ENCODE measurements around the gene TNFAIP2.
"Not testable (repeated sequence)": the region's sequence is repeated elsewhere in the genome, so short reads cannot be mapped to it uniquely, and the experiment has no call there.

Gene TNFAIP2

DNA sequence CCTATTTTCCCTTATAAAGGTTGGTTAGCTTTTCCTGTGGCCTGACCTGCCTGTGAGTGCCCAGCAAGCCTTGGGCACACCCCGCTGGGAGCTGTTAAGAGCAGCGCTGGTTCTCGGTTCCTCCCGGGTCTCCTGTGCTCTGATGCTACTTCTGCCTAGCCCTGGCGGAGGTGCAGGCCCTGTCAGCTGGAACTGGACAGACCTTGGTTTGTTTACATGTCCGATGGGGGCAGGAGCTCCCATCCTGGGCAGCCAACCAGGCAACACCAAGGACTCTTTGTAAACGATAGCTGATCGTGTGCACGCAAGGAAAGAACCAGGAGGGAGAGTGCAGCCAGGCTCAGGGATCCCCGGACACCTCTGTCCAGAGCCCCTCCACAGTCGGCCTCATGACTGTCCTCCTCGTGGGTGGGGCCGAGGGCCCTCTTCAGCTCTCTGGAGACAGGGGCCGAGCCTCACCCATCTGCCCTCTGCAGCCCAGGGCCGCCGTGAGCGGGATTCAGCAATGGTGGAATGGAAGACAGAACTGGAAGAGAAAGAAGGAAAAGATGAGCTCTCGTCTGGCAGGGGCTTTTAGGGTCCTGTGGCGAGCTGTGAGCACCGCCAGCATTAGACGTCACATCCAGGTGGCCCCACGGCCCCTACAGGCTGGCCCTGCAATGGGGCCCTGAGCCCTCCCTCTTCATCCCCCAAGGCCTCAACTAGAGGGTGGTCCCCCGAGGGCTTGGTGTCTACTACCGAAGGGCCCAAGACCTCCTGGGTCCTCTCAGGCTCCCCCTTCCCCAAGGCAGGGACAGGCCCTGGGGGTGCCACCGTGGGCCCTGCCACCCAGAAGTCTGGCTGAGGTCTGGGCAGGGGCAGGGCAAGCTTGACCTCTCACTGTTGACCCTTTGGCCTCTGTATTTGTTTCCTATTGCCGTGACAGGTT is 12.3 kb downstream of the TNFAIP2 start:
- DNase-seq (ENCODE audit: low read depth in 2 of 2): no peak

DNA sequence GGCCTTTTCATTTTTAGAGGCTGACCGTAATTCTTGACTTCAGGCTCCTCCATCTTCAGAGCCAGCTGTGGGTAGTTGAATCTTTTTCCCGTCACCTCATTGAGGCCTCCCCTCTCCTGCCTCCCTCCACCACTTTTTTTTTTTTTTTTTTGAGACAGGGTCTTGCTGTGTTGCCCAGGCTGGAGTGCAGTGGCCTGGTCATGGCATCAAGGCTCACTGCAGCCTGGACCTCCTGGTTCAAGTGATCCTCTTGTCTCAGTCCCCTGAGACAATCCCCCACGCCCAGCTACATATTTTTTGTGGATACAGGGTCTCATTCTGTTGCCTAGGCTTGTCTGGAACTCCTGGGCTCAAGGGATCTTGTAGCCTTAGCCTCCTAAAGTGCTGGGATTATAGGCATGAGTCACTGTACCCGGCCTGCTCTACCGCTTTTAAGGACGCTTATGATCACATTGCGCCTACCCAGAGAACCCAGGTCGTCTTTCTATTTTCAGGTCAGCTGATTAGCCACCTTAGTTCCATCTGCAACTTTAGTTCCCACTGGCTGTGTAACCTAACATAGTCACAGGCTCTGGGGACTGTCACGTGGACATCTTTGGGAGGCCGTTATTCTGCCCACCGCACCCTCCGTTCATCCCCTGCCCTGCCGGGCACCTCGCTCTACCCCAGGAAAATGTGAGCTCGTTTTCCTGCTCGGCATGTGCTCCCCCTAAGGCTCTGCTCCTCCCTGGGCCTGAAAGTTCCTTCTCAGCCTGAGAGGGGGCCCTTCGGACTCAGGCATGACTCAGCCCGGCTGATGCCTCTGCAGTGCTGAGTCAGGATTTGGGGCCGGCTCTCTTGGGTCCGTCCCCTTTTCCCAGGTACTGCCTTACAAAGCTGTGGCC is 13.4 kb downstream of the TNFAIP2 start:
- no peak for DNase-seq (ENCODE audit: low read depth in 2 of 2)

DNA sequence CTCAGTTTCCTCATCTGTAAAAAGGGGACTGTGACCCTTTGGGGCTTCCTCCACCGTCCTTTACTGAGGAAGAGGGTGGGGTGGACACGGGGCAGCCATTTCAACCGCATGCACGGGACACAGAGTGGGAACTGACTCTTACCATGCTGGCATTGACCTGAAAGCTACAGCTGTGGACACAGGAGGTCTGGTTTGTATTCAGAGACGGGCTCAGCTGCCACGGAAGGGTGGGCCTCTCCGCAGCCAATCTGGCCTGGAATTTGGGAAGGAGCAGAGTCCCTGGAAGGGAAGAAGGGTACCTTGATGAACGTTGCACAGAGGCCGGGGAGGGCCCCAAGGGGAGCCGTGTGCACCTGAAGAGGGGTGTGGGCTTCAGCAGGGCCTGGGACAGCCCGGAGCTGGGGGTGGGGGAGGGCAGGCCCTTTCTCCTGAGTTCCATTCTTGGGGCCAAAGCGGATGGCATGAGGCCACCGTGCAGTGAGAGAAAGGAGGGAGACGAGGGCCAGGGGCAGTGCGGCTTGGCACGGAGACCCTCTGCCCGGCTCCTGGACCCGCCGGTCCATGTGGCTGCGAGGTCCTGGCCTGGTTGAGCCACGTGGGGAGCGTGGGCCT is 14.5 kb downstream of the TNFAIP2 start:
- DNase-seq (ENCODE audit: low read depth in 2 of 2): no peak

DNA sequence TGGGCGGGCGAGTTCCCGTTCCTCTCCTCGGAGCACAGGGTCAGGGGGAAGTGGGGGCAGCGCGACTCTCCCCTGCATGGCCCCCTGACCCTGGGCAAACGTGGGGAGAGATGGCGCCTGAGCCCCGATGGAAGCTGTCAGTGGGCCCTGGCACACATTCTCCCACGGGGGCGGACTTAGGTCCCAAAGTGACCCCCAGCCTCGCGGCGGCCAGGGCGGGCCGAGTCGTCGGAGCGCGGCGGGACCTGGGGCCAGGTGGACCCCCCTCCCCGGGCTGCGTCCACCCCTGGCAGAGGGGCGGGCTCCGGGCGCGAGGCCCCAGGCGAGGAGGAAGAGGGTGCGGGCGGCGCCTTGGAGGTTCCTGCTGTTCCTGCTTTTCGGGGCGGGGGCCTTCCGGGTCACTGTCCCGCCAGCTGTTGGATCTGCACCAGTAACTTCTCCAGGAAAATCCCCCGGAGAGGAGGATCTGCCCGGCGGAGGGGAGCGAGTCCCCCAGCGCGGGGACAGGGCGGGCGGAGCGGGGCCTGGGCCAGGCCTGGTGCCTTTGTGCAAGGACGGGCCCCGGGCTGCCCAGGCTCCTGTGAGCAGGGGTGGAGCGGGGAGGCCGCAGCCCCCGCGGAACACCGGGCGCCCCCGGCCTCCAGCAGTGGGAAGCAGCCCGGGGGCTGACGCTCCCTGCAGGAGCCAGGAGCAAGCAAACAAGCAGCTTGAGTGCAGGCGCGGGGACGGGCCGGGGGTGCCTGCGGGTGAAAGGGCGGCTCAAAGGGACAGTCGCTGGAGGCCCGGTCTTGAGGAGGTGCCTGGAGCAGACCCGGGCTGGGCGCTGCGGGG is 15.3 kb downstream of the TNFAIP2 start:
- no peak for DNase-seq (ENCODE audit: low read depth in 2 of 2)

DNA sequence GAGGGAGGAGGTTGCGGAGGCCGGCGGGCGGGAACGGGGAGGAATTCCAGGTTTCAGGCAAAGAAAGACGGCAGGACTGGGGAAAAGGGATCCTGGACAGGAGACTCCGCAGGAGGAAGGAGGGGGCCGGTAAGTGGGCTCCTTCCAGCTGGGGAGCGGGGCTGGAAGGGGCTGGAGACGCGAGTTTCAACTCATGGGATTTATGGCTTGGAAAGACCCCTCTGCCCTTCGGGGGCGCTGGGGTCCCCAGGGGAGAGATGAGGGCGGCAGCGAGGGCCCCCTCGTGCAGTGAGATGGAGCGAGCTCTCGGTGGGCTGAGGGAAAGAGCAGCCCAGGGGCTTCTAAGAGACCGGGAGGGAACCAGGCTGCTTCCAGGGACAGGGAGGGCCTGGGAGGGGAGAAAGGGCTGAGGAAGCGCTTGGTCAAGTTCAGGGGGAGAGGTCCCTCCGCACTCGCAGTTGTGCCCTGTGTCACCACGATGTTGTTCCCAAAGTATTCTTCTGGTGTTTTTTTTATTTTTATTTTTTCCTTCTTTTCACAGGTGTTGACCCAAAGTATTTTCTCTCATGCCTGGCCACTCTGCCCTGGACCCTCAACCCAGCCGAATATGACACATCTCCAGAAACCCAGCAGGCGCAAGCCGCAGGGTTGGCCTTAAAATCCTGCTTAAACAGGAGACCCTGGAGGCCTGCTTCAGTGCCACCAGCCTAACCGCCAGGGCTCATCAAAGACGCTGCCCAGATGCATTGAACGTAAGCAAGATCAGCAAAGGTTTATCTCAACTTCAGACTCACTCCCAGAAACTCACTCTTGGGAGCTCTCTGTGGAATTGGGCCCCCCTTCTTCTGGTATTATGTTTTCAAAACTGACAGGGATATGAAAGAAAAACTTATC is 16.1 kb downstream of the TNFAIP2 start:
- DNase-seq (ENCODE audit: low read depth in 2 of 2): no peak

DNA sequence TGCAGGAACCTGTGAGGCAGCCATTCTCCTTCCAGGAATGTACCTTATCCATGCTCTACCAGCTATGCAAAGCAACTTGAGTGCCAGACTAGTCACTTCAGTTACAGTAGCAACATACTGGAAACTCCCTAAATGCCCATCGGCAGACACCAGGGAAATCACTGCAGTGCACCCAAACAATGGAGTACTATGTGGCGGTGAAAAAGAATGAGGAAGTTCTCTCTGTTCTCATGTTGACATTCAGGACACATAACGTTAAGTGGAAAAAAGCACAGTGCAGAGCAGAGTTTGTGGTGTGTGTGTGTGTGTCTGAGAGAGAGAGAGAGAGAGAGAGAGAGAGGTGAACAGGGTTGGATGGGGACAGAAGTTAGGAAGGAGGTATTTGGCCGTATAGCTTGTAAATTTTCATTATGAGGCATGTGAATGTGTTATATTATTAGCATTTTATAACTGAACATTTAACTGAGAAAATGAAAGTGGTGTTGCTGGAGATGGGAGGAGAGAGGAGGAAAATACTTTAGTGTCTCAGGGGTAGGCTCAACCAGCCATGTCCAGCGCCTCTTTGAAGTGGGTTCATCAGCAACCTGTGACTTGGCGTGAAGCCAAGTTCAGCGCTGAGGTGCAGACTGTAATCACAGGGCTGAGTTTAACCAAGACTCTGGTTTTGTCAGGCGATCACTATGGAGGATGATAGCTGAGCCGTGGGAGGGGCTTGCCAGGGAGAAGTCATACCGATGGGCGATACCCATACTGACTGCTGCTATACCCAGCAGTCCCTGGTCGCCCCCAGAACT is 17.3 kb downstream of the TNFAIP2 start:
- no peak for DNase-seq (ENCODE audit: low read depth in 2 of 2)

DNA sequence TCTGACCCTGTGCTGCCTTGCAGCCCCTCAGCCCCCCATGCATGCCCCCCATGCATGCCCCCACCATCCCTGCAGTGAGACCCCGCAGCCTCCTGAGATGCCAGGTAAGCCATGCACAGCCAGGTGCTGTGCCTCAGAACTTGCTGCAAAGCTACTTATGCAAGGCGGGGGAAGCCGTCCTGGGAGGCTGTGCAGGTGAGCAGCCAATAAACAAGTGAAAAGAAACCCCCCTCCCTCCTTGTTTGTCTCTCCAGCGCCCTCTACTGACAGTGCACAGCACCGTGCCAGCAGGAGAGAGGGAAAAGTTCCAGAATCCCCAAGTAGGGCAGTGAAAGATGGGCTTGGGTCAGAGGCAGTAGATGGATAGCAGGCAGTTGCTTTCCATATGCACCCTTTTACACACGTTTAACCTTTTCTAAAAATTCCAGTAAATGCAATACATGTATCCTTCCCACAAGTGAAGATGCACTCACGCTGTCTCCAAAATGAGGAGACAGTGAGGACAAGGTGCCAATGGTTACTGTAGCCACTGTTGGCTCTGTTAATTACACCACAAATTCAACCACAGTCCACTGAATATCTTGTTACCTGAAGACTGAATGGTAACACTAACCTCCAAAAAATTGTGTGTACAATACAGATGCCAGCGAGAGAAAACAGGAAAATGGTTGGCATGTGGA is 18.0 kb downstream of the TNFAIP2 start:
- no peak for DNase-seq (ENCODE audit: low read depth in 2 of 2)

DNA sequence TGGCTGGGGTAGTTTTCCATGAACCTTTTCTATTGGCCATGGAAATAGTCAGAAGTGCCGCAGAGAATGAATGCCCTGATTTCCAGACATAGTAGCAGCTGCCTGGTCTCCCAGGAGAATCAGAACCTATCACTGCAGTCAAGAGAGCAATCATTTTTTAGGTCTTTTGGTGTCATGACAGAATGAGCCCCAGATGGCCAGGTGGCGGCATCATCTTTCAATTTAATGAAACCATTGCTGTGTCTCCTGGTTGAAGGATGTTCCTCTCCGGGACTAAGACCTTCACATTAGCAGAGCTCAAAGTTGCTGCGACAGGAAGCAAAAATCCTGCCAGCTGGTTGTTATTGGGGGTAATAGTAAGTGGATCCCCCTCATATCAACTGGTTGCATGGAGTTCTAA is 18.8 kb downstream of the TNFAIP2 start:
- no peak for DNase-seq (ENCODE audit: low read depth in 2 of 2)

DNA sequence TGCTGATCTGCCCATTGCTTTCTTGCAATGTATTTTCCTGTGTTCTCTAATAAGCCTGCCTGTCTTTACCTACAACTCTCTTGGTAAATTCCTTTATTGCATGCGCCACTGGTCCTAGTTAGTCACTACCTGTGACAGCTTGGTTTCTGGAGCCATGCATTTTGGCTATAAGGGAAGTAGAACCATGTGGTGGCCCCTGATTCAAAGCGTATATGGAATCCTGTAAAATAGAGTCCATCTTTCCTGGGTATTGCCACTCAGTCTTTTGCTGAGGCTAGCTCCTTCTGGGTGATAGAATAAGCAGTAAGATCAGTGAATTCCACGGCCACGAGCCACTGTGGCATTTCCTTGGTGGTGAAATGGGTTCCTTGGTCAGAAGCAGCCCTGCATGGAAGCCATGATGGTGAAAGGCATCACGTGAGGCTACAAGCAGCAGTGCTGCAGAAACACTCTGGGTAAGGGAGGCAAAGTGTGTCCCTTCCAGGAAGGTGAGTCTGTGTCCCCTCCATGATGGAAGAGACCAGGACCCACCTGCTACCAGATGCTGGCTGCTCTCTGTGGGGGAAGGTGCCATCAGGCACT is 19.6 kb downstream of the TNFAIP2 start:
- DNase-seq (ENCODE audit: low read depth in 2 of 2): no peak

DNA sequence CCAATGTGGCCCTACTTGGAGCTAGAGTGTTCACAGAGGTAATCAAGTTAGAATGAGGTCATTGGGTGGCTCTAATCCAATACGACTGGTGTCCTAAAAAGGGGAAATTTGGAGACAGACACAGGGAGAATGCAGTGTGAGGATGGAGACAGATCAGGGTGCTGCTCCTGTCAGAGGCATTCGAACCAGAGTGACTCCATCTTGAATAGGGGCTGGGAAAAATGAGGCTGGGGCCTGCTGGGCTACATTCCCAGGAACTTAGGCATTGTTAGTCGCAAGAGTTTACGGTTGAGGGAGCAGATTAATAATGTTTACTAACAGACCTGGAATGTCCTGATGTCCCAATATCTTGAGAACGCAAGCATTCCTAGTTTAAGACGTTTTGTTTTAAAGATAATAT is 20.2 kb downstream of the TNFAIP2 start:
- DNase-seq (ENCODE audit: low read depth in 2 of 2): no peak

DNA sequence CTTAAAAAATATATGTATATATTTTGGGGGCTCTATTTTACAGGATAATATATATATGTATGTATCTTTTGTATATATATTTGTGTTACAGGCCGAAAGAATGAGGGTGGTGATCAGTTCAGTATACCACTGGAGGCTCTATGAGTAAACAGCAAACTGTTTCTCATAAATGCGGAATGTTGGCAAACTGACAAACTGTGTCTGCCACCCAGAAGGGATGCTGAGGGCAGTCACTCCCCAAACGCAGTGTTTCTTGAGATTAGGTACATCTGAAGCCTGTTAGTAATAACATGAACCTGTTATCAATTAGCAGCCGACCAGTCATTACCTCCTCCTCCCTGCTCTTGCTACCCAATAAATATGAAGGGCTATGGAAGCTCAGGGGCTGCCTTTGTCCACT is 20.8 kb downstream of the TNFAIP2 start:
- DNase-seq (ENCODE audit: low read depth in 2 of 2): no peak

DNA sequence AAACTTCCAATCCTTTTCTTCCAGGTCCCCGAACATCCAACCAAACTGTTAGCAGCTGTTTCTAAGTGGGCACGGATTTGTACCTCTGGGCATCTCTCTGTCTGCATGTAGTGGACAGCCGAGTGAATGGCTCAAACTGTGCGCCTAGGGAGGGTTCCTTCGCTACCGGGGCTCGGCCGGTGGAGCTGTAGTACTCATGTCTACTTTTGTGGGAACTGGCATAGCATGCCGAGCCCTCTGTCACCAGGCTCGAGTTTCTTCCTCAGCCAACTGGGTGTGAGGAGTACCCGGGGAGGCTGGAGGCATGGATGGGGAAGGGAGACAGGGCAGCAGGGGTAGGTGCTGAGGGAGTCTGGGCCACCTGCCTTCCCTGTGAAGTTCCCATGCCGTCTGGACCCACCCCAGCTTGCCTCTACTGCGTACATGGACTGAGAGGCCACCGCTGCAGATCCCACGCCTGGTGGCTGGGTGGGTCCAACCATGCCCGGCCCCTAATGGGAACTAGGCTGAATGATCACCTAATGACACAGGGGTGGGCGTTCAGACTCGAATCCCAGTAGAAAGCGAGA is 23.0 kb downstream of the TNFAIP2 start:
- DNase-seq (ENCODE audit: low read depth in 2 of 2): no peak

DNA sequence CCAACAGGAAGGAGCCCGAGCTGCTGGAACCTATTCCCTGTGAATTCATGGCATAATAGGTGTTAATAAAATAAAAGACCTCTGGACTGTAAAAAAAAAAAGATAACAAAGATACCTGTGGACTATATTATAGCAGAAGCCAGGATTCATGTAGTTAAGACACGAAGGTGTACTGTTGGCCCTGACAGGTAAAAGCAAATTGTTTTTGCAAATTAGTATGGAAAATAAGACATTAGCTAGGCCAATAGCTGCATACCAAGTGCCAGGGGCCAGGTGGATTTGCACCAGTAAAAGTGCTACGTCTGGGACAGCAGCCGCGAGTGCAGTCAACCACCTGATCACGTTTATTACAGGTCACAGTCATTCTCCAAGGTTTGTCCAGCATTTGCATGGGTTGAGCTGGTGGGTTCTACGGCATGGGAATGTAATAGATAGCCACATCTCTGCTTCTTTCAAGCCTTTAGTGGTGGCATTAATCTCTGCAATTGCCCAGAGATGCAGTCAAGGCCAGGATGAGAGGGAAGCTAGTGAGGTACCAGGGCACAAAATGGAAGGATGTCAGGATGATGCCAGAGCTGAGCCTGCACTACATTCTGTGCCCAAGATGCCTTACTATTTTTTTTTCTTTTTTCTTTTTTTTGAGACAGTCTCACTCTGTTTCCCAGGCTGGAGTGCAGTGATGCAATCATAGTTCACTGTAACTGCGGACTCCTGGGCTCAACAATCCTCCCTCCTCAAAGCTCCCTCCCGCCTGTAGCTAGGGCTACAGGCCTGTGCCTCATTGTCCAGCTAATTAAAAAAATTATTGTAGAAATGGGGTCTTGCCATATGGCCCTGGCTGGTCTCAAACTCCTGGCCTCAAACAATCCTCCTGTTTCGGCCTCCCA is 26.3 kb downstream of the TNFAIP2 start:
- no peak for DNase-seq (ENCODE audit: low read depth in 2 of 2)

DNA sequence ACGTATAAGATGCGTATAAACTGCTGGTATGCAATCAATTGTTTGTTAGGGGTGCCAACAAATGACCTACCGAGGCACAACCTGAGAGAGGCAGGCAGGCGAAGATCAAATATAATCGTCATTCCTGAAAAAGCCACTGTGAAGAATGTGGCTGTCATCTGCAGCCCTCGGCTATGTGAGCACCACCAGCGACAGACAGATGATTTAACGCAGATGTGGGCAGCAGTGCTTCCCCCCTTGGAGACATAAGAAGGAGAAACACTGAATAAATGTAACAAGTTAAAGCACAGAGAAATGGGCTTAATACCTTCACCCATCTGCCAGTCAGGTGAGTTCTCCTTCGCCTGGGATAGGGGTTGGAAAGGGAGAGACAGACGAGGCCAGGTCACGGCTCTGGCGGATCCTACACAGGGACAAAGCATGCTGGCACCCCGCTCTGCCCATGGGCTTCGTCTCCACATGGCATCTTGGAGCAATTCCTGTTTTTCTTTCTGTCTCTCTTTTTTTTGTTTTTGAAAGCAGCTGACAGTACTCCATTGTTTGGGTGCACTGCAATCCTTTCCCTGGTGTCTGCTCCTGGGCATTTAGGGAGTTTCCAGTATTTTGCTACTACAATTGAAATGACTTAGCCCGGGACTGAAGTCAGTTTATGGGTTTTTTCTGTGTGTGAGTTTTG is 28.1 kb downstream of the TNFAIP2 start:
- DNase-seq (ENCODE audit: low read depth in 2 of 2): no peak

DNA sequence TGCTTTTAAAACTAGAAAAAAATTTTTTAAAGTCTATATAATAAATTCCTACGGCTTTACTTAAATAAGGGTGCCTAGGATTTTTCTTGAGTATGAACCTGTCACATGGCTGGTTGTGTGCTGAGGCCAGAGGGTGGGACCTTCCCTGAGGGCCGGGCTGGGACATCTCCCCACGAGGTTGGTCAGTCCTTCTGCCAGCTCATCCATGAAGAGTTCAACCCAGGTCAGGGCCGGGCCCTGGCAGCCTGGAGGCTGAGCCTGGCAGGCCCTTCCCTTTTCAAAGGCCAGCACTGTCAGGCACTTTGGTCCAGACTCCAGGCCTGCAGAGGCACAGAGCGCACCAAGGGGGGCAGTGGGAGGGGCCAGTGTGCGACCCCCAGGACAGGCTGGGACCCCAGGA is 31.7 kb downstream of the TNFAIP2 start:
- no peak for DNase-seq (ENCODE audit: low read depth in 2 of 2)

DNA sequence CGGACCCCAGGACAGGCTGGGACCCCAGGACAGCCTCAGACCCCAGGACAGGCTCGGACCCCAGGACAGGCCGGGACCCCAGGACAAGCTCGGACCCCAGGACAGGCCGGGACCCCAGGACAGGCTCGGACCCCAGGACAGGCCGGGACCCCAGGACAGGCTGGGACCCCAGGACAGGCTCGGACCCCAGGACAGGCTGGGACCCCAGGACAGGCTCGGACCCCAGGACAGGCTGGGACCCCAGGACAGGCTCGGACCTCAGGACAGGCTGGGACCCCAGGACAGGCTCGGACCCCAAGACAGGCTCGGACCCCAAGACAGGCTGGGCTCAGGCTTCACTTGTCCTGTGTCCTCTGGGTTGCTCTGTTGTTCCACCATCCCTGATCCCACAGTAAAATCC is 32.2 kb downstream of the TNFAIP2 start:
- DNase-seq (ENCODE audit: low read depth in 2 of 2): not testable (repeated sequence)

All from stimulated activated CD8-positive, alpha-beta memory T cell treated with anti-CD3 and anti-CD28 coated beads, Interleukin-7, amount 100 ng/mL, for 1 hour (primary cell).